NCI-H1694 (cell line): ENCODE results near the gene FLII.

Experiments
- DNase-seq: peaks from one replicate; lab custom pipeline; 2025; lab: John Stamatoyannopoulos, UW

Gene FLII

GRCh38 chr17:18260332-18261145 is 2.0 kb upstream of the FLII start, which contains the start of gene MIEF2:
Gene MIEF2 (plus strand): TSS chr17:18260662. CDS start chr17:18262721, 2,059 bp downstream.
- peak; percentile 94 for DNase-seq

- DNase-seq, result no peak
These were observed 1.2 kb upstream of the FLII start for GRCh38 chr17:18259621-18260331.

- no peak for DNase-seq
These were observed 569 bp downstream of the FLII start for GRCh38 chr17:18257982-18258355.

- DNase-seq, result no peak
These were observed 1.1 kb downstream of the FLII start for GRCh38 chr17:18257268-18257981.

GRCh38 chr17:18256776-18257175 is 1.8 kb downstream of the FLII start:
- DNase-seq, result no peak

DNA sequence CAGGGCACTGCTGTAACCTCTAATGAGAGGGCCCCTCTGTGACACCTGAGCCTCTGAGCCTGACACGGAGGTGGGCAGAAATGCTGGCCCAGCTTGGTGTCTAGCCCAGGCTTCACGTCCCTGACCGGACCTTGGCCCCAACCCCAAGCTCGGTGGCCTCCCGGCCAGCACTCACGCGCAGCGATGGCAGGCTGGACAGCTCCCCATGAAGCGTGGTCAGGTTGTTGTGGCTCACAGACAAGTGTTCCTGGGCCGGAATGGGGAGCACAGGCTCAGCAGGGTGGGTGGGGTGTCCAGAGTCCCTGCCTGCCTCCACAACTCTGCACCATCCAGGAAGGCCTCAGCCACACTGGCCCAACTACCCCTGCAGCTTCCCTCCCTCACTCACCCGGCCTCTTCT is 2.2 kb downstream of the FLII start:
- no peak for DNase-seq

DNA sequence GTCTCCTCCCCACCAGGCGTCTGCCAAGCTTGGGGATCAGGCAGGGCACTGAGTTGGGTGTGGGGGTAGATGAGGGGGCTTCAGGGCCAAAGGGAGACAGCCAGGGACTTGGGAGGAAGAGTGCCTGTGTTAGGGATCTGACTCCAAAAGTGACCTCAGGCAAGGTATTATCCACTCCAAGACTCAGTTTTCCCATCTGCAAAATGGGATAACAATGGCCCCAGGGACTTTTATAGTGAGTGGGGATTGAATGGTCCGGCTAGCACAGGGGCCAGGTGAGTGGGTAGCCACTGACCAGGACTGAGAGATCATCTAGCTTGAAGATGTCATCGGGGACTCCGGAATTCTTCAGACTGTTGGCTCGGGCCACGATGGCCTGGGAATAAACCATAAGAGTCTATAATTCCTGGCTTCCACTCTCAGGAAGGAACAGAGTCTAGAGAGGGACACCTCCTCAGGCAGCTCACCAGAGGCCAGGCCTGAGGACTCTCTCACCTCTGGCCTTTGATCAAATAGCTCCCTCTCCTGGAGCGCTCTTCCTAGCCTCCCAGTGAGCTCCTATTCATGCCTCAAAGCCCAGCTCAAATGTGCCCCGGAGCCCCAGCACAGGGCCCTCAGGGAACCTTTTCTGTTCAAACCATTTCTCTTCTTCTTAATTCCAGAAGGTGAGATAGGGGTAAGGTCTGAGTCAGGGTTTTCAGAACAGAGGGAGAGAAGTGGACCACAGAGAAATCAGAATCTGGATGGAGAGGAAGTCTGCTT is 3.5 kb downstream of the FLII start:
- no peak for DNase-seq

DNA sequence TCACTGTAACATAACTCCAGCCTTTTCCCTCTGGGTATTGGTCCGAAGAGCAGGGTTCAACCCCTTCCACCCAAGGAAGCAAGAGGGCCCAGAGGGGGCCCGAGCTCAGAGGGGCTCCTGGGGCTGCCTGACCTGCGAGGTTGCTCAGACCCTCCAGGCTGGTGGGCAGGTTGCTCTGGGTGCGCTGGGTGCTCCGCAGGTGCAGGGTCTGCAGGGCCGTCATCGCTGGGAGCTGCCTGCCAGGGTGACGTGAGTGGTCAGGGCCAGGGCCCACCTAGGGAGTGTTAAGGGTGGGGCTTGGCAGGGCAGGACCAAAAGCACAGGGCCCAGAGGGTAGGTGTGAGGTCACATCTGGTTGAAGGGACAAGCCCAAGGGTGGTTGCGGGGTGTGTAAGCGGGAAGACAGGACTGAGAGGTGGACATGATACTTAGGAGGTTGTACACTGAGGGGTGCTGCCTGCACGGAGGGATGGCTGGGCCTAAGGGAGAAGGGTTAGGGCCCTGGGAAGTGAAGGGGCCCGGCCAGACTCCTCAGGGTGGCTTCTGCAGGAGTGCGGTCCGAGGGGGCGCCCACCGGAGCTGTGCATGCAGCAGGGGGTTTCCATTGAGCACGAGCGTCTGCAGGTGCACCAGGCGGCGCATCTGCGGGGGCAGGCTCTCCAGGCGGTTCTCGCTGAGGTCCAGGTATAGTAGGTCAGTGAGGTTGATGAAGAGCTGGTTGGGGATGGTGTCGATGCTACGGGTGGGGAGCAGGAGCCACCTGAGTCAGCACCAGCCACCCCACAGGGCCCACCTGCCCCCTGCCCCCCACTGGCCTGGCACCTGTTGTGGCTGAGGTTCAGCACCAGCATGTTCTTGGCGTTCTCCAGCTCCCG is 4.4 kb downstream of the FLII start:
- no peak for DNase-seq

DNA sequence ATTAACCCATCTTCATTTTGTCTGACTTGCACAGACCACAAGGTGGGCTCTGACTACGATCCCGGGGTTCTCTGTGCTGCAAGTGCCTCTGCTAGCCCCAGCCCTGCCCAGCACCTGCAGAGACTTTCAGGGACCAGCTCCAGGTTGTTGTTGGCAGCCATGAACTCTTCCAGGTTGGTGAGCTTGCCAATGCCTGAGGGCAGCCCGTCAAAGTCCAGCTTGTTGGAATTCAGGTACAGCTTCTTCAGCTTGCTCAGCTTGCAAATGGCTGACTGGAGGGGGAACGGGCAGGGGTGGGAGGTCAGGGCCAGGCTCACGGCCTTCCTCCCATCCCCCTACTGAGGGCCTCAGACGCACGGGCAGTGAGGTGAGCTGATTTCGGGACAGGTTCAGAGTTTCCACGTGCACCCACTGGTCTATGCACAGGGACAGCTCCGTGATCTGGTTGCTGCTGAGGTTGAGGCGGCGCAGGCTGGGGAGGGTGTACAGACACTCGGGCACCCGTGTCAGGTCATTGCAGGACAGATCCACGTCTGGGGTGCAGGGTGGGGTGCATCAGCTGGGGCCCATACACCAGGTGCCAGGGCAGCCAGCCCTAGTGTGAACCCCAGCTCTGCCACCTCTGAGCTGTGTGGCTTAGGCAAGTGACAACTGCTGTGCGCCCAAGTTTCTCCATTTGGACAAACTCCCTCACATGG is 5.2 kb downstream of the FLII start:
- no peak for DNase-seq

- DNase-seq, result no peak
These were observed 6.4 kb downstream of the FLII start for GRCh38 chr17:18252160-18252559.

GRCh38 chr17:18251204-18251603 is 7.3 kb downstream of the FLII start:
- DNase-seq, result no peak

DNA sequence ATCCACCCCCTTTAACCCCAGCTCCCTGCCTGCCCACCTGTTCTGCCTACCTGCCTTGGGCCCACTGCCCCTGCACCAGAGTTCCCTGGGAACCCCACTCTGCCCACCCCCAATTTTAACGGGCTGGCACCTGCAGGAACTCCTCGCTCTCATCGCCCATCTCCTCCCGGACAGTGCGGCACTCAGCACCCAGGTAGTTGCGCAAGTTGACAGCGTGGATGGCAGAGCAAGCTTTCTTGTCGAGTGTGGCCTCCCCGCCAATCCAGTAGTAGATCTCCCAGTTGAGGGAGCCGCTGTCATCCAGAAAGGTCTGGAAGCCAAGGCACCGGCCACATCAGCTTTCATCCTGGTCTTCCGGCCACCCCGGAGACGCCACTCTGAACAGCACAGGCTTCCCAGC is 7.8 kb downstream of the FLII start:
- DNase-seq, result no peak

- DNase-seq, result no peak
These were observed 8.3 kb downstream of the FLII start for GRCh38 chr17:18250259-18250658.

- DNase-seq, result no peak
These were observed 9.7 kb downstream of the FLII start for GRCh38 chr17:18248811-18249210.

DNA sequence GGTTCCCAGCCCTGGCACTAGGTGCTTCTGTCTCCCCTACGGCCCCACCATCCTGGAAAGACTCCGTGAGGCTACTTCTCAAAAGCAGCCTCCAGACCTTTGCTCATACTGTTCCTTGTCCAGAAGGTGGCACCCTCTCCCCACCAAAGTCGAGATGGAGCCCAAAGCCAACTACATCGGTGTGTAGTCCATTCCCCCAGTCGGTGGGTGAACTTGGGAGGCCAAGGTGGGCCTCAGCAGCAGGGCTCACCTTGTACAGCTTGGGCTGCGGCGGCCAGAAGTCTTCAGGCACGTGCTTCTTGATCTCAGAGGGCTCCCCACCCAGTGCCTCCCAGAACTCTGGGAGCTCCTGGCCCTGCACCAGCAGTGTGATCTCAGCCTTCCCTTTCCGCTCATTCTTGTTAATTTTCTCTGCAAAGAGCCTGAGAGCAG is 10.2 kb downstream of the FLII start:
- peak; percentile 59 for DNase-seq

- no peak for DNase-seq
These were observed 10.9 kb downstream of the FLII start for GRCh38 chr17:18247613-18248001.

GRCh38 chr17:18246880-18247612 is 11.5 kb downstream of the FLII start:
- no peak for DNase-seq

DNA sequence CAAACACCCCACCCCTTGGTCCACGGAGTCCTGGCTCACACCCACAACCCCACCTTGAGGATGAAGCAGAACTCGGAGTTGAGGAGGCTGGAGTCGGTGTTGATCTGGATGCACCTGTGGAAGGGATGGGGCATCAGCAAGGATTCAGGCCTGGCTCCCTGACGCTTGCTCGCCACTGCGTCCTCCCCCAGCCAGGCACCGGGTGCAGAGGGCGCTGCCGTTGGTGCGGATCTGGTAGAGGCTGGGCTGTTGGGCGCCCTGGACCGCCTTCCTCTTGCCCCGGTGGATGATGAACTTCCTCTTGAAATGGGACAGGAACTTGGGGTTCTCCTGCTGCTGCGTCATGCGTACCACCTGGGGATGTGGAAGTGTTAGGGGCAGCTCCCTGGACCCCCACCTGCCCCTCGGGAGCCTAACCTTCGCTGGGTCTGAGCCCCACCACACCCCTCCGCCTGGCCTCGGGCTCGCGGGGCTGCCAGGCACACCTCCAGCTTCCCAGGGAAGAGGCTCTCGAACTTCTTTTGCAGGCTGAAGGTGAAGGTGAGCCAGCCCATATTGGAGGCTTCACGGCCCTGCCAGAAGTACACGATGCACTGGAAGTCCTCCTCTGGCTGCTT is 12.3 kb downstream of the FLII start:
- DNase-seq, result no peak
